ENCODE data around the gene LOC128125822.
"Not testable (repeated sequence)": the region's sequence is repeated elsewhere in the genome, so short reads cannot be mapped to it uniquely, and the experiment has no call there.

Gene LOC128125822

GRCh38 chr6:63584566-63584965, 12.3 kb downstream of the LOC128125822 start:
- no peak for DNase-seq

GRCh38 chr6:63585652-63586051, 13.4 kb downstream of the LOC128125822 start:
- DNase-seq: not testable (repeated sequence)

- no peak for DNase-seq
Measured at GRCh38 chr6:63589952-63590411, 17.7 kb downstream of the LOC128125822 start.

GRCh38 chr6:63592886-63593285, 20.6 kb downstream of the LOC128125822 start:
- no peak for DNase-seq

GRCh38 chr6:63597141-63598048, 25.1 kb downstream of the LOC128125822 start:
- no peak for DNase-seq

GRCh38 chr6:63598049-63599036, 26.1 kb downstream of the LOC128125822 start:
- peak; percentile 80 for DNase-seq

- no peak for DNase-seq
Measured at GRCh38 chr6:63599243-63599642, 27.0 kb downstream of the LOC128125822 start.

GRCh38 chr6:63600136-63600535, 27.9 kb downstream of the LOC128125822 start:
- DNase-seq: no peak

GRCh38 chr6:63609231-63609630, 37.0 kb downstream of the LOC128125822 start:
- no peak for DNase-seq

- no peak for DNase-seq
Measured at GRCh38 chr6:63610944-63611343, 38.7 kb downstream of the LOC128125822 start.

- no peak for DNase-seq
Measured at GRCh38 chr6:63611560-63611959, 39.3 kb downstream of the LOC128125822 start.

- DNase-seq: no peak
Measured at GRCh38 chr6:63615590-63615989, 43.3 kb downstream of the LOC128125822 start.
